Measurements from ENCODE around the gene CMKLR1.

DNA sequence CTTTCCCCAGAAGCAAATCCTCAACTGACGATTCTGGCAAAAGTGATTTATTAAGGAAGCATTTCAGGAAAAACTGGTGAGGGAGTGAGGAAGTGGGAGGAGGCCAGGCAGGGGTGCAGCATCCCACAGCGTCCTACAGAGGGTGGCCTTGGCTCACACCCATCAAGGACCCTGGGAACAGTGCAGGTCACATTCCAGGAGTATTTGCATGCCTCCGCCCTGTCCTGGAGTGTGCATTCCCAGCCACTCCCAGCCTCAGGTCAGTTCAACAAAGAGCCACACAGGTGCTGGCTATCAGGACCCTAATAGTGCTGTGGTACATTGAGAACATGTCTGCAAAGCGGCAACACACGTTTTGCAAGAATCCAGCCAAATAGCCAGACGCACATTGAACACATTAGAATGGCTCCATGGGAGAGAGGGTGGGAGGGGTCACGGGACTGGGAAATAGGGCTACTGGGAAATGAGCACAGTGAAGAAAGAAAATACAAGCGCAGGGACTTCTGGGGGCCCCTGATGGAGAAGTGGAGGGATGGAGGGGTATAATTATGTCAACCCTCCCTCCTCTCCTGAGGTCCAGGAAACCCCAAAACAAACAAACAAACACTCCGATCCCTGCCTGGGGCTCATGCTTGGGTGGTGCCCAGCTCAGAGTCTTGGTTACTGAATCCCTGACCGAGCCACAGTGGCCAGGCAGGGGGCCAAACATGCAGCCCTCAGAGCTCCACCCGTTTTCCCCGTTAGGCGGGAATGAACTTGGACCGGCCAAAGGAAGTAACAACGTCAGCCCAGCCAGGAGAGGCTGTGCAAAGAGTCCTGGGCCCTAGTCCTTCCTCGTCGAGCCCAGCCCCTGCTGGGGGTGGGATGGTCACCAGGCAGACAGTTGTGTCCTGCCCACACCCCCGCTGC is 36.5 kb downstream of the CMKLR1 start:
- TF ChIP-seq EZH2 (IDR thresholded peaks at IDR 0.05) (no peak), POLR2AphosphoS5 (IDR thresholded peaks at IDR 0.05; ENCODE audit: borderline replicate concordance, low read depth, low read length) (no peak), FOXP2 (optimal IDR thresholded peaks at IDR 0.05; ENCODE audit: control extremely low read depth, extremely low read length, insufficient read depth) (no peak)

All from SK-N-MC (cell line).